IPS DF 19.7 (cell line): ENCODE measurements around the gene SRR.

Source experiments
- DNase-seq: peaks from one replicate; pipeline ENCODE4 v3.0.0-alpha.2; 2013; ENCODE audit warnings: low read depth, low spot score

The SRR gene

GRCh38 chr17:2371183-2372130 is 67.7 kb downstream of the SRR start:
- DNase-seq = no peak

- no peak for DNase-seq
Observed at GRCh38 chr17:2372180-2372579, 68.4 kb downstream of the SRR start.

- no peak for DNase-seq
Observed at GRCh38 chr17:2372681-2373080, 68.9 kb downstream of the SRR start.

GRCh38 chr17:2373179-2373578 is 69.4 kb downstream of the SRR start:
- DNase-seq = no peak
